Liver (tissue), 3 donors: ENCODE data around the gene SPECC1.

ENCODE experiments used
- CTCF ChIP-seq: fragments of 150-350 bp; IDR thresholded peaks from 2 replicates; pipeline ENCODE4 v1.5.1; 2017; ENCODE audit warnings: improper control_type of control experiment, low read depth, low read length; ENCODE audit not compliant: missing input control
- SP1 ChIP-seq: IDR thresholded peaks from 2 replicates; pipeline ENCODE4 v1.6.1; 2018; ENCODE audit warnings: antibody characterized with exemption, mild to moderate bottlenecking
- donor health status: healthy.
- donor health status: healthy.

GRCh38 chr17:20299013-20299412 is 289.9 kb downstream of the SPECC1 start:
- TF ChIP-seq CTCF = no peak
- TF ChIP-seq SP1 = no peak
